ENCODE results near the gene STK25.
"Not testable (repeated sequence)": the region's sequence is repeated elsewhere in the genome, so short reads cannot be mapped to it uniquely, and the experiment has no call there.

STK25 gene

GRCh38 chr2:241539616-241540374 is 31.4 kb upstream of the STK25 start:
- no peak for DNase-seq

- DNase-seq, result no peak
Measured at GRCh38 chr2:241538838-241539615, 30.6 kb upstream of the STK25 start.

GRCh38 chr2:241535871-241536655 is 27.7 kb upstream of the STK25 start:
- DNase-seq, result no peak

- DNase-seq, result no peak
Measured at GRCh38 chr2:241534701-241535375, 26.5 kb upstream of the STK25 start.

GRCh38 chr2:241534293-241534692 is 25.9 kb upstream of the STK25 start:
- DNase-seq, result no peak

GRCh38 chr2:241532733-241533601 is 24.6 kb upstream of the STK25 start:
- no peak for DNase-seq

- DNase-seq, result no peak
Measured at GRCh38 chr2:241532168-241532567, 23.8 kb upstream of the STK25 start.

GRCh38 chr2:241531161-241531722 is 22.9 kb upstream of the STK25 start:
- no peak for DNase-seq

GRCh38 chr2:241530571-241530970 is 22.2 kb upstream of the STK25 start:
- no peak for DNase-seq

GRCh38 chr2:241525818-241526780 is 17.7 kb upstream of the STK25 start:
- not testable (repeated sequence) for DNase-seq

GRCh38 chr2:241522477-241522876 is 14.1 kb upstream of the STK25 start:
- no peak for DNase-seq

GRCh38 chr2:241519669-241520068 is 11.3 kb upstream of the STK25 start:
- DNase-seq, result no peak

GRCh38 chr2:241517297-241517696 is 8.9 kb upstream of the STK25 start:
- no peak for DNase-seq

- no peak for DNase-seq
Measured at GRCh38 chr2:241516520-241516965, 8.2 kb upstream of the STK25 start.

- no peak for DNase-seq
Measured at GRCh38 chr2:241514986-241515737, 6.8 kb upstream of the STK25 start.

GRCh38 chr2:241514553-241514952 is 6.2 kb upstream of the STK25 start:
- no peak for DNase-seq

GRCh38 chr2:241511091-241511741 is 2.8 kb upstream of the STK25 start:
- no peak for DNase-seq

GRCh38 chr2:241509155-241509784 is 886 bp upstream of the STK25 start:
- DNase-seq, result no peak

Data from fibroblast of skin of right quadriceps (primary cell).